ENCODE results near the gene GJA3. TPM values are rescaled to one million over a fixed set of nuclear protein-coding genes. Genes with fewer than 3 reads are reported as not detected.

GJA3 gene
- total RNA-seq, 1 experiment from 2014 or later, result 0.15 TPM

GRCh38 chr13:20175907-20176652 lies 15.2 kb upstream of the GJA3 start:
- Histone ChIP-seq H3K4me3 (no peak overlapping the region), H3K27ac (peak overlapping the region; percentile 66; the same call in 1 of the 2 replicates), H2AFZ (no peak overlapping the region), H3K4me2 (no peak overlapping the region), H3K36me3 (ENCODE audit: low read depth) (no peaks in the 10 kb centered on the region), H3K9me3 (ENCODE audit: insufficient read depth, low read depth) (no peaks in the 10 kb centered on the region), H3K79me2 (ENCODE audit: low read depth) (no peaks in the 10 kb centered on the region), H3K4me1 (replicated peaks; ENCODE audit: insufficient read depth) (peaks cover 20% of the 10 kb centered on the region), H3K9me2 (ENCODE audit: insufficient read depth) (no peaks in the 10 kb centered on the region), H3F3A (ENCODE audit: insufficient read depth, low read depth) (peaks cover 15% of the 10 kb centered on the region; the same call in 1 of the 2 replicates), H4K20me1 (ENCODE audit: insufficient read depth) (no peaks in the 10 kb centered on the region), H3K27me3 (ENCODE audit: insufficient read depth, low read depth) (no peaks in the 10 kb centered on the region)
- intact Hi-C loops (cut with micrococcal nuclease; ENCODE audit: unreplicated experiment), result no loop called here
- no peak for TF ChIP-seq CTCF (conservative IDR thresholded peaks at IDR 0.05)
- no peak for TF ChIP-seq EZH2 (IDR thresholded peaks at IDR 0.05; ENCODE audit: low read depth)
- no peak for DNase-seq
- ChIA-PET CTCF (no interaction called here), POLR2A (ENCODE audit: unreplicated experiment) (no interaction called here)
- no TSS peak for BruUV-seq (replicated peaks)

- CTCF ChIA-PET, result no interaction called here
- DNase-seq, result no peak
- Histone ChIP-seq H3K27ac (peak overlapping the region; percentile 66), H3K9me3 (ENCODE audit: insufficient read depth, low read depth) (no peaks in the 10 kb centered on the region), H2AFZ (peak overlapping the region; percentile 6; the same call in 1 of the 2 replicates), H3F3A (ENCODE audit: insufficient read depth, low read depth) (peaks cover 17% of the 10 kb centered on the region; the same call in 1 of the 2 replicates), H3K79me2 (ENCODE audit: low read depth) (no peaks in the 10 kb centered on the region), H3K4me2 (peak overlapping the region; percentile 64), H4K20me1 (ENCODE audit: insufficient read depth) (no peaks in the 10 kb centered on the region), H3K36me3 (ENCODE audit: low read depth) (no peaks in the 10 kb centered on the region), H3K4me1 (replicated peaks; ENCODE audit: insufficient read depth) (peaks cover 20% of the 10 kb centered on the region), H3K4me3 (peak overlapping the region; percentile 23; the same call in 1 of the 2 replicates), H3K27me3 (ENCODE audit: insufficient read depth, low read depth) (no peaks in the 10 kb centered on the region), H3K9me2 (ENCODE audit: insufficient read depth) (no peaks in the 10 kb centered on the region)
- POLR2A ChIA-PET (ENCODE audit: unreplicated experiment), result no interaction called here
- BruUV-seq (replicated peaks), result no TSS peak
- TF ChIP-seq CTCF (conservative IDR thresholded peaks at IDR 0.05) (no peak), EZH2 (IDR thresholded peaks at IDR 0.05; ENCODE audit: low read depth) (no peak)
- intact Hi-C loops (cut with micrococcal nuclease; ENCODE audit: unreplicated experiment), result no loop called here
Observed at GRCh38 chr13:20175406-20175794, 14.5 kb upstream of the GJA3 start.

GRCh38 chr13:20174656-20175405 lies 14.0 kb upstream of the GJA3 start:
- Histone ChIP-seq H2AFZ (peak overlapping the region; percentile 6; the same call in 1 of the 2 replicates), H3K9me2 (ENCODE audit: insufficient read depth) (no peaks in the 10 kb centered on the region), H3K27ac (peak overlapping the region; percentile 66), H3K4me1 (replicated peaks; ENCODE audit: insufficient read depth) (peaks cover 20% of the 10 kb centered on the region), H3K9me3 (ENCODE audit: insufficient read depth, low read depth) (no peaks in the 10 kb centered on the region), H3K4me2 (peak overlapping the region; percentile 64), H3K4me3 (peak overlapping the region; percentile 23; the same call in 1 of the 2 replicates), H3K79me2 (ENCODE audit: low read depth) (no peaks in the 10 kb centered on the region), H3K36me3 (ENCODE audit: low read depth) (no peaks in the 10 kb centered on the region), H3K27me3 (ENCODE audit: insufficient read depth, low read depth) (no peaks in the 10 kb centered on the region), H3F3A (ENCODE audit: insufficient read depth, low read depth) (peaks cover 17% of the 10 kb centered on the region; the same call in 1 of the 2 replicates), H4K20me1 (ENCODE audit: insufficient read depth) (no peaks in the 10 kb centered on the region)
- CTCF ChIA-PET, result interaction anchor here (0.6 kb wide), 1 partner anchor 16 kb away, joined by 3 read pairs; no protein-coding TSS in a partner anchor
- POLR2A ChIA-PET (ENCODE audit: unreplicated experiment), result no interaction called here
- peak; percentile 82 to 97 for DNase-seq
- TF ChIP-seq CTCF (conservative IDR thresholded peaks at IDR 0.05), result no peak
- TF ChIP-seq EZH2 (IDR thresholded peaks at IDR 0.05; ENCODE audit: low read depth), result no peak
- intact Hi-C loops (cut with micrococcal nuclease; ENCODE audit: unreplicated experiment), result no loop called here
- BruUV-seq (replicated peaks), result no TSS peak

All from PC-9 (cell line).